Liver (tissue), 3 donors: ENCODE data around the gene TTC9C.

Experiments
- RAD21 ChIP-seq, 2 donors: IDR thresholded peaks; 2 replicates each; pipeline ENCODE4 v1.6.1; 2016; ENCODE audit warnings: antibody characterized with exemption in 2 of 2, mild to moderate bottlenecking in 2 of 2
- YY1 ChIP-seq: IDR thresholded peaks from 2 replicates; pipeline ENCODE4 v1.6.1; 2016; ENCODE audit warnings: antibody characterized with exemption, mild to moderate bottlenecking
- TF ChIP-seq, protein P1 (sequence below): fragments of 150-350 bp; IDR thresholded peaks from 2 replicates; pipeline ENCODE4 v1.5.1; 2017; ENCODE audit warnings: improper control_type of control experiment, low read depth, low read length; ENCODE audit not compliant: missing input control
- donor health status: healthy.
- donor health status: healthy.

DNA sequence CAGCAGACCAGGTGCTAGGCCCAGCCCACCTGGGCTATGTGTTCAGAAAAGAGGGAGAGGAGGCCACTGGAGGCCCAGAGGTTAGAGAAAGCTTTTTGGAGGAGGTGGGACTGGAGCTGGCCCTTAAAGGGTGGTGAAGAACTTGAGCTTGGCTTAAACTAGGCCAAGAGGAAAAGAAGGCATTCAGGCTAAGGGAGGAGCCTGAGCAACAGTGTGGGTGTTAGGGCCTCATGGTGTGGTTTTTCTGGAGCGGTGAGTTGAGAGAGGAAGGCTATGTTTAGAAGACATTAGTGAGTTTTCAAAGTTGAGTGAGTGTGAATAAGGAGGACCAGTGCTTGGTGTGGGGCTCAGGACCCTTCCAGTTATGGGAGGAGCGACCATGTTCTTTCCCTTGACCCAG lies 49.1 kb downstream of the TTC9C start:
- TF ChIP-seq YY1, result no peak
- no peak for TF ChIP-seq RAD21 (IDR thresholded peaks at IDR 0.05)
- TF ChIP-seq, protein P1, sequence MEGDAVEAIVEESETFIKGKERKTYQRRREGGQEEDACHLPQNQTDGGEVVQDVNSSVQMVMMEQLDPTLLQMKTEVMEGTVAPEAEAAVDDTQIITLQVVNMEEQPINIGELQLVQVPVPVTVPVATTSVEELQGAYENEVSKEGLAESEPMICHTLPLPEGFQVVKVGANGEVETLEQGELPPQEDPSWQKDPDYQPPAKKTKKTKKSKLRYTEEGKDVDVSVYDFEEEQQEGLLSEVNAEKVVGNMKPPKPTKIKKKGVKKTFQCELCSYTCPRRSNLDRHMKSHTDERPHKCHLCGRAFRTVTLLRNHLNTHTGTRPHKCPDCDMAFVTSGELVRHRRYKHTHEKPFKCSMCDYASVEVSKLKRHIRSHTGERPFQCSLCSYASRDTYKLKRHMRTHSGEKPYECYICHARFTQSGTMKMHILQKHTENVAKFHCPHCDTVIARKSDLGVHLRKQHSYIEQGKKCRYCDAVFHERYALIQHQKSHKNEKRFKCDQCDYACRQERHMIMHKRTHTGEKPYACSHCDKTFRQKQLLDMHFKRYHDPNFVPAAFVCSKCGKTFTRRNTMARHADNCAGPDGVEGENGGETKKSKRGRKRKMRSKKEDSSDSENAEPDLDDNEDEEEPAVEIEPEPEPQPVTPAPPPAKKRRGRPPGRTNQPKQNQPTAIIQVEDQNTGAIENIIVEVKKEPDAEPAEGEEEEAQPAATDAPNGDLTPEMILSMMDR, result no peak
